ENCODE measurements around the gene TBCE.

The TBCE gene

GRCh38 chr1:235424092-235424491 is 56.9 kb downstream of the TBCE start:
- no peak for DNase-seq
- peaks cover 6% of the 10 kb centered on the region for H3K4me1 ChIP-seq (ENCODE audit: control insufficient read depth, insufficient read depth, low read length, poor library complexity, severe bottlenecking)
- no peak overlapping the region for H3K4me3 ChIP-seq (ENCODE audit: insufficient read depth, low read depth, low read length, poor library complexity, severe bottlenecking)
- peaks cover 8% of the 10 kb centered on the region for H3K36me3 ChIP-seq (ENCODE audit: control insufficient read depth, insufficient read depth, low read length)
- H3K27ac ChIP-seq (ENCODE audit: insufficient read depth, low read length, poor library complexity, severe bottlenecking): no peak overlapping the region
- no peaks in the 10 kb centered on the region for H3K27me3 ChIP-seq (replicated peaks; ENCODE audit: control insufficient read depth, insufficient read depth, low read length, poor library complexity, severe bottlenecking)
- no peaks in the 10 kb centered on the region for H3K9me3 ChIP-seq (ENCODE audit: control insufficient read depth, low read length)

GRCh38 chr1:235425357-235425756 is 58.1 kb downstream of the TBCE start:
- peaks cover 6% of the 10 kb centered on the region for H3K4me1 ChIP-seq (ENCODE audit: control insufficient read depth, insufficient read depth, low read length, poor library complexity, severe bottlenecking)
- no peaks in the 10 kb centered on the region for H3K9me3 ChIP-seq (ENCODE audit: control insufficient read depth, low read length)
- no peak for DNase-seq
- H3K27me3 ChIP-seq (replicated peaks; ENCODE audit: control insufficient read depth, insufficient read depth, low read length, poor library complexity, severe bottlenecking): no peaks in the 10 kb centered on the region
- peaks cover 4% of the 10 kb centered on the region for H3K36me3 ChIP-seq (ENCODE audit: control insufficient read depth, insufficient read depth, low read length)
- no peak overlapping the region for H3K27ac ChIP-seq (ENCODE audit: insufficient read depth, low read length, poor library complexity, severe bottlenecking)
- H3K4me3 ChIP-seq (ENCODE audit: insufficient read depth, low read depth, low read length, poor library complexity, severe bottlenecking): no peak overlapping the region

DNA sequence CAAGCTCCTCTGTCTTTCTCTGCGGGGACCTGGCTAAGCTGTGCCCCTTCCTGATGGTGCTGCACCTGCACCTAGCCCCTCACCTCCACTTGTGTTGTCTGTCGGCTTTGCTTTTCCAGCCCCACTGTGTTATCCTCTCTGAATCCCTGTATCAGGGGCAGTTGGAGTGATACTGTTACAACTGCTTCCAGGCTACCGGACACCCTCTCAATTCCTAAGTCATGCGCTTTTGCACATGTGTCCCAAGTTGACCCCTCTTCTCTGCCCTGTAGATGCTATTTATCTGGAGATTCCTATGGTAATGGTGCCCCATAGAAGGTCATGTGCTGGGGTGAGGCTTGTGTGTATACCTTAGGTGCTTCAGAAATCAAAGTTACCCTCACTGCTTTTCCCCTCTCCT is 58.9 kb downstream of the TBCE start:
- H3K4me3 ChIP-seq (ENCODE audit: insufficient read depth, low read depth, low read length, poor library complexity, severe bottlenecking): no peak overlapping the region
- H3K4me1 ChIP-seq (ENCODE audit: control insufficient read depth, insufficient read depth, low read length, poor library complexity, severe bottlenecking): peaks cover 6% of the 10 kb centered on the region
- H3K9me3 ChIP-seq (ENCODE audit: control insufficient read depth, low read length): no peaks in the 10 kb centered on the region
- H3K27ac ChIP-seq (ENCODE audit: insufficient read depth, low read length, poor library complexity, severe bottlenecking): no peak overlapping the region
- peaks cover 4% of the 10 kb centered on the region for H3K36me3 ChIP-seq (ENCODE audit: control insufficient read depth, insufficient read depth, low read length)
- no peaks in the 10 kb centered on the region for H3K27me3 ChIP-seq (replicated peaks; ENCODE audit: control insufficient read depth, insufficient read depth, low read length, poor library complexity, severe bottlenecking)
- no peak for DNase-seq

GRCh38 chr1:235426680-235427079 is 59.5 kb downstream of the TBCE start:
- no peak overlapping the region for H3K27ac ChIP-seq (ENCODE audit: insufficient read depth, low read length, poor library complexity, severe bottlenecking)
- DNase-seq: no peak
- H3K4me3 ChIP-seq (ENCODE audit: insufficient read depth, low read depth, low read length, poor library complexity, severe bottlenecking): no peak overlapping the region
- no peaks in the 10 kb centered on the region for H3K27me3 ChIP-seq (replicated peaks; ENCODE audit: control insufficient read depth, insufficient read depth, low read length, poor library complexity, severe bottlenecking)
- H3K4me1 ChIP-seq (ENCODE audit: control insufficient read depth, insufficient read depth, low read length, poor library complexity, severe bottlenecking): peaks cover 6% of the 10 kb centered on the region
- H3K36me3 ChIP-seq (ENCODE audit: control insufficient read depth, insufficient read depth, low read length): peaks cover 4% of the 10 kb centered on the region
- H3K9me3 ChIP-seq (ENCODE audit: control insufficient read depth, low read length): no peaks in the 10 kb centered on the region

DNA sequence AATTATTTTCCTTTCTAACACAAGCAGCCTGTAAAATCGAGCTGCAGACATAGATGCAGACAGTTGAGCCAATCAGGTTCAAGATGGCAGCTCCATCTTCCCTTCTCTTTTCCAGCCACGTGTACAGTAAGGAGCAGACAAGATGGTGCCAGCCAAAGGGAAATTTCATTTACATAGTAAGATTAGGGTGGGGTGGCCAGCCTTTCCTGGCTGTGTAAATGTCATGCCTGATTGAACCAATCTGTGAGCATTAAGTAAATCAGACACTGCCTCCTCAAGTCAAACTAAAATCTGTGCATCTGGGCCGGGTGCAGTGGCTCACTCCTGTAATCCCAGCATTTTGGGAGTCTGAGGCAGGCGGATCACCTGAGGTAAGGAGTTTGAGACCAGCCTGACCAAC is 60.2 kb downstream of the TBCE start:
- peaks cover 4% of the 10 kb centered on the region for H3K36me3 ChIP-seq (ENCODE audit: control insufficient read depth, insufficient read depth, low read length)
- H3K4me1 ChIP-seq (ENCODE audit: control insufficient read depth, insufficient read depth, low read length, poor library complexity, severe bottlenecking): peaks cover 6% of the 10 kb centered on the region

DNA sequence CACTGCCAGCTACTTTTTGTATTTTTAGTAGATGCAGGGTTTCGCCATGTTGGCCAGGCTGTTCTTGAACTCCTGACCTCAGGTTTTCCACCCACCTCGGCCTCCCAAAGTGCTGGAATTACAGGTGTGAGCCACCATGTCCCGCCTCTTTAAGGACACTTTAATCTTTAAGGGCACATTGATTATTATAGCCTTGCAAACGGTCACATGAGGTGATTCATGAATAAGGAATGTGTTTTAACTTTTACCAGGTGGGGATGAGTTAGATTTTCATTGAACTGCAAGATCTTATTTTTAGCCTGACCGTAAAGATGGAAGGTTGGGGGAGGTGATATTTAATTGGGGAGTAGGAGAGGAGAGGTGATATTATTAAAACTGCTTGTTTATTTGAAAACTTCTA is 61.9 kb downstream of the TBCE start:
- no peaks in the 10 kb centered on the region for H3K4me1 ChIP-seq (ENCODE audit: control insufficient read depth, insufficient read depth, low read length, poor library complexity, severe bottlenecking)
- H3K4me3 ChIP-seq (ENCODE audit: insufficient read depth, low read depth, low read length, poor library complexity, severe bottlenecking): no peak overlapping the region
- H3K36me3 ChIP-seq (ENCODE audit: control insufficient read depth, insufficient read depth, low read length): peaks cover 13% of the 10 kb centered on the region
- H3K27ac ChIP-seq (ENCODE audit: insufficient read depth, low read length, poor library complexity, severe bottlenecking): no peak overlapping the region
- DNase-seq: no peak
- no peaks in the 10 kb centered on the region for H3K9me3 ChIP-seq (ENCODE audit: control insufficient read depth, low read length)
- H3K27me3 ChIP-seq (replicated peaks; ENCODE audit: control insufficient read depth, insufficient read depth, low read length, poor library complexity, severe bottlenecking): no peaks in the 10 kb centered on the region

More for the DNA sequence above, 60.2 kb downstream of the TBCE start:
- Histone ChIP-seq H3K27ac (ENCODE audit: insufficient read depth, low read length, poor library complexity, severe bottlenecking) (no peak overlapping the region), H3K4me3 (ENCODE audit: insufficient read depth, low read depth, low read length, poor library complexity, severe bottlenecking) (no peak overlapping the region), H3K9me3 (ENCODE audit: control insufficient read depth, low read length) (no peaks in the 10 kb centered on the region), H3K27me3 (replicated peaks; ENCODE audit: control insufficient read depth, insufficient read depth, low read length, poor library complexity, severe bottlenecking) (no peaks in the 10 kb centered on the region)
- no peak for DNase-seq

GRCh38 chr1:235430991-235431390 is 63.8 kb downstream of the TBCE start:
- no peaks in the 10 kb centered on the region for H3K9me3 ChIP-seq (ENCODE audit: control insufficient read depth, low read length)
- H3K27me3 ChIP-seq (replicated peaks; ENCODE audit: control insufficient read depth, insufficient read depth, low read length, poor library complexity, severe bottlenecking): no peaks in the 10 kb centered on the region
- H3K27ac ChIP-seq (ENCODE audit: insufficient read depth, low read length, poor library complexity, severe bottlenecking): no peak overlapping the region
- H3K4me3 ChIP-seq (ENCODE audit: insufficient read depth, low read depth, low read length, poor library complexity, severe bottlenecking): no peak overlapping the region
- DNase-seq: no peak
- no peaks in the 10 kb centered on the region for H3K4me1 ChIP-seq (ENCODE audit: control insufficient read depth, insufficient read depth, low read length, poor library complexity, severe bottlenecking)
- peaks cover 19% of the 10 kb centered on the region for H3K36me3 ChIP-seq (ENCODE audit: control insufficient read depth, insufficient read depth, low read length)

- no peak overlapping the region for H3K27ac ChIP-seq (ENCODE audit: insufficient read depth, low read length, poor library complexity, severe bottlenecking)
- no peak for DNase-seq
- no peaks in the 10 kb centered on the region for H3K9me3 ChIP-seq (ENCODE audit: control insufficient read depth, low read length)
- no peaks in the 10 kb centered on the region for H3K27me3 ChIP-seq (replicated peaks; ENCODE audit: control insufficient read depth, insufficient read depth, low read length, poor library complexity, severe bottlenecking)
- H3K4me1 ChIP-seq (ENCODE audit: control insufficient read depth, insufficient read depth, low read length, poor library complexity, severe bottlenecking): no peaks in the 10 kb centered on the region
- H3K4me3 ChIP-seq (ENCODE audit: insufficient read depth, low read depth, low read length, poor library complexity, severe bottlenecking): no peak overlapping the region
- H3K36me3 ChIP-seq (ENCODE audit: control insufficient read depth, insufficient read depth, low read length): peaks cover 29% of the 10 kb centered on the region
Observed at GRCh38 chr1:235434001-235434400, 66.8 kb downstream of the TBCE start.

- Histone ChIP-seq H3K9me3 (ENCODE audit: control insufficient read depth, low read length) (no peaks in the 10 kb centered on the region), H3K4me3 (ENCODE audit: insufficient read depth, low read depth, low read length, poor library complexity, severe bottlenecking) (no peak overlapping the region), H3K4me1 (ENCODE audit: control insufficient read depth, insufficient read depth, low read length, poor library complexity, severe bottlenecking) (no peaks in the 10 kb centered on the region), H3K36me3 (ENCODE audit: control insufficient read depth, insufficient read depth, low read length) (peaks cover 37% of the 10 kb centered on the region), H3K27me3 (replicated peaks; ENCODE audit: control insufficient read depth, insufficient read depth, low read length, poor library complexity, severe bottlenecking) (no peaks in the 10 kb centered on the region), H3K27ac (ENCODE audit: insufficient read depth, low read length, poor library complexity, severe bottlenecking) (no peak overlapping the region)
- no peak for DNase-seq
Observed at GRCh38 chr1:235441159-235441685, 74.0 kb downstream of the TBCE start.

DNA sequence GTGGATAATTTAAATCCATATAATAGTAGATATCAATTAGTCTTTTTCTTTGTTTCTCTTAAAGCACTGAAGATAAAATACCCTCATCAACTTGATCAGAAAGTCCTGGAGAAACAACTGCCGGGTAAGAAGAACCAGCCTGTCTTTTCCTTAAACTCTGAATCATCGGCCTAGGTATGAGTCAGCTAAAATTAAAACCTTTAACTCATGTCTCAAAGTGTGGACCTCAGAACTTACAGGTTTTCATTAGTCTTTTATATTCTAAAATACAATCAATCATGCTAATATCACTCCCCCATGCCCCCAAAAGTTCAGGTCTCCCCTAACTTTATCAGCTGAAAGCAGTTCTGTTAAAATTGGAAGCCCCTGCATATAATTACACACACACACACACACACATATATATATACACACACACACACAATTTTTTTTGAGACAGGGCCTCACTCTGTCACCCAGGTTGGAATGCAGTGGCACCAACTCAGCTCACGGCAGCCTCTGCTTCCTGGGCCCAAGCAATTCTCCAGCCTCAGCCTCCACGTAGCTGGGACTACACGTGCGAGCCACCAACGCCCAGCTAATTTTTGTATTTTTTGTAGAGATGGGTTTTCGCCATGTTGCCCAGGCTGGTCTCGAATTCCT is 75.7 kb downstream of the TBCE start:
- Histone ChIP-seq H3K27ac (ENCODE audit: insufficient read depth, low read length, poor library complexity, severe bottlenecking) (no peak overlapping the region), H3K27me3 (replicated peaks; ENCODE audit: control insufficient read depth, insufficient read depth, low read length, poor library complexity, severe bottlenecking) (no peaks in the 10 kb centered on the region), H3K4me1 (ENCODE audit: control insufficient read depth, insufficient read depth, low read length, poor library complexity, severe bottlenecking) (no peaks in the 10 kb centered on the region), H3K9me3 (ENCODE audit: control insufficient read depth, low read length) (no peaks in the 10 kb centered on the region), H3K36me3 (ENCODE audit: control insufficient read depth, insufficient read depth, low read length) (peaks cover 36% of the 10 kb centered on the region), H3K4me3 (ENCODE audit: insufficient read depth, low read depth, low read length, poor library complexity, severe bottlenecking) (no peak overlapping the region)
- no peak for DNase-seq

Data from effector memory CD4-positive, alpha-beta T cell (primary cell).